Brain microvascular endothelial cell (primary cell): ENCODE data around the gene ARFRP1.
A peak's percentile ranks its signal among the peaks of the same experiment; 100 is the strongest.

ENCODE experiments used
- DNase-seq: peaks from one replicate; pipeline ENCODE4 v3.0.0-alpha.2; 2020
- H3K27ac ChIP-seq: fragments of 250-450 bp; sonication (Bioruptor Pico); 2 replicates; pipeline ENCODE4 v1.5.1; 2020; ENCODE audit warnings: mild to moderate bottlenecking, moderate library complexity
- H3K27me3 ChIP-seq: fragments of 250-450 bp; sonication (Bioruptor Pico); replicated peaks from 2 replicates; pipeline ENCODE4 v1.5.1; 2020; ENCODE audit warnings: mild to moderate bottlenecking
- H3K36me3 ChIP-seq: fragments of 250-450 bp; sonication (Bioruptor Pico); replicated peaks from 2 replicates; pipeline ENCODE4 v1.5.1; 2020; ENCODE audit warnings: mild to moderate bottlenecking
- H3K4me3 ChIP-seq: 2 replicates; pipeline ENCODE4 v1.5.1; 2011; ENCODE audit warnings: low read depth, mild to moderate bottlenecking, control low read depth, low read length, moderate library complexity
- in situ Hi-C: cut with HindIII; loops from 2 replicates; pipeline ENCODE4 v1.10.0; 2017; ENCODE audit warnings: low sequenced_read_pairs, low pct_ligation_motif_present
- TF ChIP-seq, protein P1 (sequence below): IDR thresholded peaks from 2 replicates; pipeline ENCODE4 v1.5.1; 2011; ENCODE audit warnings: low read depth, mild to moderate bottlenecking, moderate library complexity, low read length, control low read depth, inconsistent platforms; ENCODE audit errors: missing control alignments

Gene ARFRP1

DNA sequence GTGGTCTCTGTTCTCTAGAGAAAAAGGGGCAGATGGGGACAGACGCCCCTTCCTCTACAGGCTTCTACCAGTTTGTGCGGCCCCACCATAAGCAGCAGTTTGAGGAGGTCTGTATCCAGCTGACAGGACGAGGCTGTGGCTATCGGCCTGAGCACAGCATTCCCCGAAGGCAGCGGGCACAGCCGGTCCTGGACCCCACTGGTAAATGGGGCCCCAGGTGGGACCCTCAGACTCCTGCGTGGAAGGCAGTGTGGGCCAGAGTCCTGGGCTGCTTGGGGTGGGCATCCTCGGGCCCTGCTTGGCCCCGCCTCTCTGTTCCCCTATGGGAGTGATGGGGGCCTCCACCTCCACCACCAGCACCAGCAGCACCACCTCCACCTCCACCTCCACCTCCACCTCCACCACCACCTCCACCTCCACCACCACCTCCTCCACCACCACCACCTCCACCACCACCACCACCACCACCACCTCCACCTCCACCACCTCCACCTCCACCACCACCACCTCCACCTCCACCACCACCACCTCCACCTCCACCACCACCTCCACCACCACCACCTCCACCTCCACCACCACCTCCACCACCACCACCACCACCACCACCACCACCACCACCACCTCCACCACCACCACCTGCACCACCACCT lies 14.6 kb downstream of the ARFRP1 start:
- H3K27me3 ChIP-seq, result no peaks in the 10 kb centered on the region
- no peak for DNase-seq
- H3K4me3 ChIP-seq, result no peak overlapping the region
- in situ Hi-C loops, result loop anchor here (25.0 kb wide), 1 partner anchor 106 kb away; no protein-coding TSS in a partner anchor
- H3K27ac ChIP-seq, result no peak overlapping the region
- TF ChIP-seq, protein P1, sequence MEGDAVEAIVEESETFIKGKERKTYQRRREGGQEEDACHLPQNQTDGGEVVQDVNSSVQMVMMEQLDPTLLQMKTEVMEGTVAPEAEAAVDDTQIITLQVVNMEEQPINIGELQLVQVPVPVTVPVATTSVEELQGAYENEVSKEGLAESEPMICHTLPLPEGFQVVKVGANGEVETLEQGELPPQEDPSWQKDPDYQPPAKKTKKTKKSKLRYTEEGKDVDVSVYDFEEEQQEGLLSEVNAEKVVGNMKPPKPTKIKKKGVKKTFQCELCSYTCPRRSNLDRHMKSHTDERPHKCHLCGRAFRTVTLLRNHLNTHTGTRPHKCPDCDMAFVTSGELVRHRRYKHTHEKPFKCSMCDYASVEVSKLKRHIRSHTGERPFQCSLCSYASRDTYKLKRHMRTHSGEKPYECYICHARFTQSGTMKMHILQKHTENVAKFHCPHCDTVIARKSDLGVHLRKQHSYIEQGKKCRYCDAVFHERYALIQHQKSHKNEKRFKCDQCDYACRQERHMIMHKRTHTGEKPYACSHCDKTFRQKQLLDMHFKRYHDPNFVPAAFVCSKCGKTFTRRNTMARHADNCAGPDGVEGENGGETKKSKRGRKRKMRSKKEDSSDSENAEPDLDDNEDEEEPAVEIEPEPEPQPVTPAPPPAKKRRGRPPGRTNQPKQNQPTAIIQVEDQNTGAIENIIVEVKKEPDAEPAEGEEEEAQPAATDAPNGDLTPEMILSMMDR, result no peak
- no peaks in the 10 kb centered on the region for H3K36me3 ChIP-seq

DNA sequence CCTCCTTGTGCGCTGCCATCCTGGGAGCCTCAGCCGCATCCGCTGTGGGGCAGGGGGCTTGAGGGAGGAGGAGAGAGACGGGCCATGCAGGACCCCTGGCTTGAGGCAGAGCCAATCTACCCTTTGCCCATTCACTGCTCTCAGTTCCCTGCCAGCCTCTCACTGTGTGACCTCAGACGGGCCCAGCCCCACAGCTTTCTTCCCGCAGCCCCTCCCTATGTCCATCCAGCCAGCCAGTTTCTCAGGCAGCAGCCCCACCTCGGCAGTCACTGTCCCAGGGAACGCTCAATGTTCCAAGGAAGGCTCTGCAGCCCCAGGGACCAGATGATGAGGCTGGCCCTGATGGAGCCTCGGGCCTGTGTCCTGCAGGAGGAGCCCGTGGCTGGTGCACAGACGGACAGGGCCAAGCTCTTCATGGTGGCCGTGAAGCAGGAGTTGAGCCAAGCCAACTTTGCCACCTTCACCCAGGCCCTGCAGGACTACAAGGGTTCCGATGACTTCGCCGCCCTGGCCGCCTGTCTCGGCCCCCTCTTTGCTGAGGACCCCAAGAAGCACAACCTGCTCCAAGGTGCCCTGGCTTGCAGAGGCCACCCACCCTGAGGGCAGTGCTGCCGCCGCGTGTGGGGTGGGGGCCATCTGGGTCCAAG lies 15.2 kb downstream of the ARFRP1 start:
- Histone ChIP-seq H3K27me3 (no peaks in the 10 kb centered on the region), H3K27ac (no peak overlapping the region), H3K4me3 (no peak overlapping the region), H3K36me3 (no peaks in the 10 kb centered on the region)
- DNase-seq, result no peak
- TF ChIP-seq, protein P1, result peak; percentile 7
- in situ Hi-C loops, result loop anchor here (25.0 kb wide), 1 partner anchor 105 kb away; no protein-coding TSS in a partner anchor

- H3K4me3 ChIP-seq, result no peak overlapping the region
- H3K27me3 ChIP-seq, result no peaks in the 10 kb centered on the region
- H3K27ac ChIP-seq, result no peak overlapping the region
- no peaks in the 10 kb centered on the region for H3K36me3 ChIP-seq
- TF ChIP-seq, protein P1, result no peak
- in situ Hi-C loops, result loop anchor here (25.0 kb wide), 1 partner anchor 105 kb away; no protein-coding TSS in a partner anchor
- no peak for DNase-seq
Observed at GRCh38 chr20:63691711-63692435, 15.9 kb downstream of the ARFRP1 start.

GRCh38 chr20:63690898-63691710 lies 16.7 kb downstream of the ARFRP1 start:
- Histone ChIP-seq H3K27me3 (no peaks in the 10 kb centered on the region), H3K36me3 (no peaks in the 10 kb centered on the region), H3K4me3 (no peak overlapping the region), H3K27ac (no peak overlapping the region)
- TF ChIP-seq, protein P1, result no peak
- no peak for DNase-seq
- in situ Hi-C loops, result loop anchor here (25.0 kb wide), 1 partner anchor 104 kb away; no protein-coding TSS in a partner anchor
